Natural killer cell treated with Interleukin-12 subunit alpha and Interleukin-12 subunit beta and Interleukin-15 and Interleukin-18, amount 100 ng/mL, for 72 hours (primary cell): Measurements from ENCODE around the gene NOL12. TPM values are rescaled to one million over a fixed set of nuclear protein-coding genes. Genes with fewer than 3 reads are reported as not detected.
A peak's percentile ranks its signal among the peaks of the same experiment; 100 is the strongest.
"Not testable (repeated sequence)": the region's sequence is repeated elsewhere in the genome, so short reads cannot be mapped to it uniquely, and the experiment has no call there.

Source experiments
- ATAC-seq, 2 donors: fragments of 150-1000 bp; cut with Tn5 transposase in 1 of 2; sonication (Bioruptor Pico), chemical (Tn5 transposase) in 1 of 2; 2 replicates each; pipeline ENCODE4 v1.10.0; 2021
- DNase-seq: peaks from one replicate; pipeline ENCODE4 v3.0.0; 2022; ENCODE audit warnings: low spot score
- H3K27ac Mint-ChIP-seq, 2 donors: 1 replicate in 1 of 2; 2 replicates in 1 of 2; pipeline ENCODE4 v1.8.0; 2022; ENCODE audit warnings: mixed read lengths in 2 of 2, mild to moderate bottlenecking in 1 of 2, moderate library complexity in 1 of 2
- H3K27me3 Mint-ChIP-seq, 2 donors: 1 replicate in 1 of 2; 2 replicates in 1 of 2; pipeline ENCODE4 v1.8.0; 2022; ENCODE audit warnings: mixed read lengths in 2 of 2
- H3K36me3 Mint-ChIP-seq: one replicate; pipeline ENCODE4 v1.8.0; 2022; ENCODE audit warnings: mixed read lengths
- H3K4me1 Mint-ChIP-seq, 2 donors: 1 replicate in 1 of 2; 2 replicates in 1 of 2; pipeline ENCODE4 v1.8.0; 2022; ENCODE audit warnings: low read depth in 2 of 2, mixed read lengths in 2 of 2, mild to moderate bottlenecking in 1 of 2
- H3K4me3 Mint-ChIP-seq: one replicate; pipeline ENCODE4 v1.8.0; 2022; ENCODE audit warnings: mixed read lengths
- H3K9me3 Mint-ChIP-seq: 2 replicates; pipeline ENCODE4 v1.8.0; 2022; ENCODE audit warnings: mixed read lengths
- total RNA-seq, 2 donors: library from RNA; stranded (reverse); gene quantifications; one replicate each; pipeline ENCODE4 v1.2.3, GENCODE V29; 2022

NOL12 gene
- total RNA-seq, 2 donors from 2014 or later, result 37.4 to 48.3 TPM

DNA sequence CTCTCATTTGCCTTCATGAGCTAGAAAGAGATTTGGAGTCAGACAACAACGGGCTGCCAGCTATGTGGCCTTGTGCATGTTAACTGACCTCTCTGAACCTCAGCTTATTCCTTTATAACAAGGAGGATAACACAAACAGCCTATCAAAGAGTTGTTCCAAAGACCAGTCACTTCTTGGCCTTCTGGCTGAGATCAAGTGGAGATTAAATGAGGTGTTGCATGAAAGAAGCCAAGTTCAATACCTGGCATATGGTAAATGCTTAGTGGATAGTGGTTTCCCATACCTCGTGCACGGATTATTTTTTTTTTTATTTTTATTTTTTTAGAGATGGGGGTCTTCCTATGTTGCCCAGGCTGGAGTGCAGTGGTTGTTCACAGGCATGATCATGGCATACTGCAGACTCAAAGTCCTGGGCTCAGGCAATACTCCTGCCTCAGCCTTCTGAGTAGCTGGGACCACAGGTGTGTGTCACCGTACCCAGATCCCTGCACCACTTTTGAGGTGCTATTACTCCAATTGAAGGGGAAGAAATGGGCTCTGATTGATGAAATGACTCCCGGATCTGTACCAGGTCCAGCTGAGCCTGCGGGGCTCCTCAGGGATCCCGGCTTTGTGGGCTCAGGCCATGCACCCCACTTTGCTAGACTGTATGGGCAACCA, 5.8 kb upstream of the NOL12 start:
- H3K36me3 Mint-ChIP-seq, result no peaks in the 10 kb centered on the region
- ATAC-seq (no peak), DNase-seq (no peak)
- no peak overlapping the region for H3K4me3 Mint-ChIP-seq
- H3K9me3 Mint-ChIP-seq, result no peaks in the 10 kb centered on the region
- peaks cover 32% of the 10 kb centered on the region in 2 donors for H3K4me1 Mint-ChIP-seq
- peak overlapping the region; percentile 46 to 63 for H3K27ac Mint-ChIP-seq
- no peaks in the 10 kb centered on the region for H3K27me3 Mint-ChIP-seq

DNA sequence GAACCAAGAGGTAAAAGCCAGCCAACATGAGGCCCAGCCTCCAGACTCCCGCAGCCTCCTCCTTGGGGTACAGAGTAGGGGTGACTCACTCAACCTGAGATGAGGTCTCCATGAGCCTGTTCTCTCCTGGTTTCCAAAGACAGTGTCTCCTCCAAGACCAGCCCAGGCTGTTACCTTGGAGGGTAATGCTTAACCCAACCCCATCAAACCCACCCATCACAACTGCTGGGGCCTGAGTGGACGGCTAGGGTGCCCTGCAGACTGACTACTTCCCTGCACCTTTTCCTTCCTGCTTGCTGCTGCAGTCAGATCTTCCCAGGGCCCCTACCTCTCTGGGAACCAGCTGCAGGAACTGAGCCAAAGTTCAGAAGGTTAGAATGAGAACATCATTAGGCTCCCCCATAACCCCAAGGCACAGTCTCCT, 5.1 kb upstream of the NOL12 start:
- no peak for DNase-seq
- no peak for ATAC-seq
- H3K9me3 Mint-ChIP-seq, result no peaks in the 10 kb centered on the region
- no peak overlapping the region for H3K4me3 Mint-ChIP-seq
- H3K36me3 Mint-ChIP-seq, result no peaks in the 10 kb centered on the region
- peaks cover 28 to 32% of the 10 kb centered on the region in 2 donors for H3K4me1 Mint-ChIP-seq
- H3K27me3 Mint-ChIP-seq, result no peaks in the 10 kb centered on the region
- peak overlapping the region in 1 of 2 donors; percentile 66 for H3K27ac Mint-ChIP-seq

- Mint-ChIP-seq H3K36me3 (peaks cover 2% of the 10 kb centered on the region), H3K27ac (peak overlapping the region; percentile 66 to 67), H3K4me3 (no peak overlapping the region), H3K4me1 (peaks cover 28 to 34% of the 10 kb centered on the region in 2 donors), H3K9me3 (no peaks in the 10 kb centered on the region), H3K27me3 (no peaks in the 10 kb centered on the region)
- peak; percentile 76 for DNase-seq
- ATAC-seq, result peak in 1 of 2 donors; percentile 27
Measured at GRCh38 chr22:37681556-37682049, 4.5 kb upstream of the NOL12 start.

DNA sequence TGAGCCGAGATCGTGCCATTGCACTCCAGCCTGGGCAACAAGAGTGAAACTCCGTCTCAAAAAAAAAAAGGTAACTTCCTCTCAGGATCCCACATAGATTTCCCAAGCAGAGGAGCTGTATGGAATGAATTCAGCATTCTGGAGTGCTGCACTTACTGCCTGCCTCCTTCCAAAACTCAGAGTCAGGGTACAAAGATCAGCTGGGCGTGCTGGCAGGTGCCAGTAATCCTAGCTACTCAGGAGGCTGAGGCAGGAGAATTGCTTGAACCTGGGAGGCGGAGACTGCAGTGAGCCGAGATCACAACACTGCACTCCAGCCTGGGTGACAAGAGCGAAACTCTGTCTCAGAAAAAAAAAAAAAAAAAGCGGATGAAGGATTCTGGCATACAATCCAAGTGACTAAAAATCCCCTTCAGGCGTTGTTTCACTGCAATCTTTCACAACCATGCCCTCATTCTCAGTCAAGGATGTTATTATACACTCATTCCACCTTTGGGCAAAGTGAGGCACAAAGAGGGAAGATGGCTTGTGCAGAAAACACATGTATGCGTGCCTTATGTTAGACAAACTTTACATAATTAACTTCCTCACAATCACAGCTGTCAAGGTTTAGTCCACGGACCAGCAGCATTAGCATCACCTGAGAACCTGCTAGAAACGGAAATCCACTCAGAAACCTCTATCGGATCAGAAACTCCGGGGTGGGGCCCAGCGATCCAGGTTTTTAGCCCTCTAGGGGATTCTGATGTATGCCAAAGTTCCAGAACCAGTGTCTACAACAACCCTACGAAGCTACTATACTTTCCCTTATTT, 1.1 kb upstream of the NOL12 start:
- DNase-seq, result no peak
- H3K36me3 Mint-ChIP-seq, result peaks cover 6% of the 10 kb centered on the region
- H3K4me3 Mint-ChIP-seq, result no peak overlapping the region
- H3K27ac Mint-ChIP-seq, result peak overlapping the region; percentile 88 to 92
- no peak for ATAC-seq
- H3K27me3 Mint-ChIP-seq, result no peaks in the 10 kb centered on the region
- H3K4me1 Mint-ChIP-seq, result peaks cover 29 to 32% of the 10 kb centered on the region in 2 donors
- H3K9me3 Mint-ChIP-seq, result no peaks in the 10 kb centered on the region

DNA sequence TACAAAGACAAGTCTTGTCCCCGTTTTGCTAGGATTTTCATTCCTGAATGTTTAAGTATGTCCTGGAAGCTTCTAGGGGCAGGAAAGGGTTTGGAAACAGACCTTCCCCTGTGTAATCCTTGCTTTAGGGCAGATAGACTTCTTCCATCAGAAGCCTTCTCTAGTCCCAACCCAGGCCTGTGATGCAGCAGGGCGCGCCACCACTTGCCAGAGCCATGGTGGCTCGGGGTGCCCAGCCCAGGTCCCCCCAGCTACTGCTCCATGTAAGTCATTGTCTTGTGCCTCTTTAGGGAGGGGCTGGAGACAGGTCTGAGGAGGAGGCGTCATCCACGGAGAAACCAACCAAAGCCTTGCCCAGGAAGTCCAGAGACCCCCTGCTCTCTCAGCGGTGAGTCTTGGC, 4.3 kb downstream of the NOL12 start:
- no peak overlapping the region for H3K27ac Mint-ChIP-seq
- no peak overlapping the region for H3K4me3 Mint-ChIP-seq
- no peak for DNase-seq
- peaks cover 6% of the 10 kb centered on the region for H3K36me3 Mint-ChIP-seq
- H3K9me3 Mint-ChIP-seq, result no peaks in the 10 kb centered on the region
- ATAC-seq, result no peak
- peaks cover 22 to 23% of the 10 kb centered on the region in 2 donors for H3K4me1 Mint-ChIP-seq
- no peaks in the 10 kb centered on the region for H3K27me3 Mint-ChIP-seq

DNA sequence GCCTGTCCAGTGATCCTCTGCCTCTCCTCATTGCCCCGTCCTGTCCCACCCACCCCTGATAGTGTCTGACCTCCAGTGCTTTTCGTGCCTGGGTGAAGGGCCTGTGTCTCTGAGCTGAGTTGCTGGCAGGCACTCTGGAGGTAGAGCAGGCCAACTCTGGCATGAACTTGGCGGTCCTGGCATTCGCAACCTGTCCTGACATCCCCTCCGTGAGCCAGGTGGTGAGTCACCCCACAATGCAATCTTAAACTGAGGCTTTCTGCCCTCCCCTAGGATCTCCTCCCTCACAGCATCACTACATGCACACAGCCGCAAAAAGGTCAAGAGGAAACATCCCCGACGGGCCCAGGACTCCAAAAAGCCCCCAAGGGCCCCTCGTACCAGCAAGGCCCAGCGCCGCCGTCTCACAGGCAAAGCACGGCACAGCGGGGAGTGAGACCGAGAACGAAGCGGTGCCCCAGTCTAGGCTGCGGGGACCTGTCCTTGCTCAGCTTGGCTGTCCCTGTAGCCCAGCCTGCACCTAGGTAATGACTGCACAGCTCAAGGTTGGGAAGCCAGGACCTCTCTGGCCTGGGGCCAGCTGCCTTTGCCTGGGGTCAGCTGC, 4.9 kb downstream of the NOL12 start:
- Mint-ChIP-seq H3K9me3 (no peaks in the 10 kb centered on the region), H3K27ac (no peak overlapping the region), H3K27me3 (no peaks in the 10 kb centered on the region), H3K36me3 (peaks cover 6% of the 10 kb centered on the region), H3K4me1 (peaks cover 23 to 25% of the 10 kb centered on the region in 2 donors), H3K4me3 (no peak overlapping the region)
- no peak for DNase-seq
- no peak for ATAC-seq

GRCh38 chr22:37692627-37693285, 6.6 kb downstream of the NOL12 start:
- peaks cover 16 to 23% of the 10 kb centered on the region in 2 donors for H3K4me1 Mint-ChIP-seq
- H3K9me3 Mint-ChIP-seq, result no peaks in the 10 kb centered on the region
- H3K27me3 Mint-ChIP-seq, result no peaks in the 10 kb centered on the region
- ATAC-seq (no peak), DNase-seq (no peak)
- no peak overlapping the region for H3K4me3 Mint-ChIP-seq
- H3K27ac Mint-ChIP-seq, result no peak overlapping the region
- no peaks in the 10 kb centered on the region for H3K36me3 Mint-ChIP-seq

- H3K27me3 Mint-ChIP-seq, H3K27ac Mint-ChIP-seq, ATAC-seq, H3K4me3 Mint-ChIP-seq, H3K36me3 Mint-ChIP-seq, DNase-seq, H3K9me3 Mint-ChIP-seq: not testable (repeated sequence)
- H3K4me1 Mint-ChIP-seq, result peaks cover 11 to 15% of the 10 kb centered on the region in 2 donors
Measured at GRCh38 chr22:37694131-37694530, 8.0 kb downstream of the NOL12 start.

GRCh38 chr22:37696260-37696656, 10.1 kb downstream of the NOL12 start:
- Mint-ChIP-seq H3K4me3 (peak overlapping the region; percentile 50), H3K4me1 (peaks cover 17 to 21% of the 10 kb centered on the region in 2 donors), H3K27ac (peak overlapping the region in 1 of 2 donors; percentile 86)
- not testable (repeated sequence) for ATAC-seq, H3K9me3 Mint-ChIP-seq, H3K36me3 Mint-ChIP-seq, DNase-seq, H3K27me3 Mint-ChIP-seq

DNA sequence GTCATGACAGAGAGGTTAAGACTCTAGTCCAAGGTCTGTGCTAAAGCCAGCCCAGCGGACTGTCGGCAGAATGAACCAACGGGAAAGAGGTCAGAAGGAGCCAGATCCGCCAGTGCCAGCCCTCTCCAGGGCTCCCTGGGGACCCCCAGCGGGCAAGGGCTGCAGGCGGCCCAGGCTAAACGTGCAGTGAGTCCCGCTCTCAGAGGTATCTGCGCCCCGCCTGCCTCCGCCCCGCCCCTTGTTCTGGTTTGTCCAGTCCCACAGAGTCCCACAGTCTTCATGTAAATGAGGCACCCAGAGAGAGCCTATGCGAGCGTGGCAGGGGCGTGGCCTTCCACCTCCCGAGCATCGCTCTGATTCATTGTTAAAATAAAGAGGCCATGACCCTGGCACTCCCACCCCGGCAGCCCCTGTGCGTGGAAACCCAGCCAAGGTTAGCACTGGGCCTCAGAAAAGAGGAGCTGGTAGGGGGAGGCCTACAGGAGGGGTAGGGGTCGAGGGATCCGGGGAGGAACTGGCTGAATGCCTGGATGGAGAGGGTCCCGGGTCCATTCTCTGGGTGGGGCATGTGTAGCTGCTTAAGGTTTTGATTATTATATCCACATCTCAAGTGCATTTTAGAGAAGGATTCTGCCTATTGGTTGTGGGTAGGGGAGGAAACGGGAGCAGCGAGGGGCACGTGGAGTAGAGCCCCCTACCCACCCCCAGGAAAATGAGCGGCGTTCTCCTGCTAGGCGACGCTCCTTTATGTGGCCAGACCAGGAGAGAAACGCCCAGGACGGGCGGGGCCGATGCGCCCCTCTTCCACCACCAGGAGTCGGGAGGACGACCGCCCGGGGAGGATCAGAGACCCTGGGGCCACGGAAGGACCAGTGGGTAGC, 10.8 kb downstream of the NOL12 start, which contains the start of gene TRIOBP:
TRIOBP (plus strand) TSS at position 392 of the 881 bp plus-strand sequence. CDS start 4,318 bp downstream, outside the sequence.
- peaks cover 24 to 27% of the 10 kb centered on the region in 2 donors for H3K4me1 Mint-ChIP-seq
- peak within 1 kb of the TSS; percentile 50 for H3K4me3 Mint-ChIP-seq
- no peaks in the 10 kb centered on the region for H3K9me3 Mint-ChIP-seq
- H3K27me3 Mint-ChIP-seq, result no peaks in the 10 kb centered on the region
- H3K36me3 Mint-ChIP-seq, result no peaks in the 10 kb centered on the region
- peak within 1 kb of the TSS in 1 of 2 donors; percentile 86 for H3K27ac Mint-ChIP-seq
- ATAC-seq (peak; percentile 99), DNase-seq (peak; percentile 96)

DNA sequence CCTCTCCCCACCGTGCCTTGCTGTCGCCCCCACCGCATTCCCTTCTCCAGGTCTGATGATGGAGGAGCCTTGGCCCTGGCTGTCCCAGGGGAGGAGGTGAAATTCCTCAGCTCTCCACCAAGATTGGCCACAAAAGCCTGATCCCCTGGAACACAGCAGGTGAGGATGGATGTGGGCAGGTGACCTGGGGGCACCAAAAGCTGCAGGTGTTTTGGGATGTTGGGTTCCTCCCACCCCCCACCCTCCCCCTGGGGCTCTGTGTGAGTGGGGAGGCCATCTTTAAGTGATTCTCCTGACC, 11.3 kb downstream of the NOL12 start:
- Mint-ChIP-seq H3K36me3 (no peaks in the 10 kb centered on the region), H3K27ac (no peak overlapping the region), H3K4me3 (no peak overlapping the region), H3K4me1 (peaks cover 24 to 28% of the 10 kb centered on the region in 2 donors), H3K27me3 (no peaks in the 10 kb centered on the region), H3K9me3 (no peaks in the 10 kb centered on the region)
- ATAC-seq (no peak), DNase-seq (no peak)

DNA sequence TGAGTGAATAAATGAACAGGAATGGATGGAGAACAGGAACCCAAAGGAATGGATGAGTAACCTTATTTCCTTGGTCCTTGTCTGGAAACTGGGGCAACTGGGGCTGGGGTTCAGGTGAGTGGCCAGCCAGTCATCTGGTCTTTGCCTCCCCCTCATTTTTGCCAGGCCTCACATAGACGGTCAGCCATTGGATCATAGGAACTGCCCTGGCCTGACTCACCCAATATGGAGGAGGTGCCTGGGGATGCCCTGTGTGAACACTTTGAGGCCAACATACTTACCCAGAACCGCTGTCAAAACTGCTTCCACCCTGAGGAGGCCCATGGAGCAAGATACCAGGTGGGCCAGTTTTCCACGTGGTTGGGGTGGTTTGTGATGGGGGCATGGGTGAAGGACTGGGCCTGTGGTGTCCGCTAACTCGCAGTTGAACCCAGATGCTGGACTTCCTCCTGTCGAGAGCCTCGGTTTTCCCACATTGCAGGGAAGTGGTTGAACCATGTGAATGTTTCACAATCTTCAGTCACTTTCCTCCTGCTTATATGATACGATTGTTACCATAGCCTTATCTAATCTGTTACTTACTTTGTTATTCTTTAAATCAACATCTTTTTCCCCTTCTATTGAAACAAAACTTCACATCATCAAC, 15.1 kb downstream of the NOL12 start:
- no peaks in the 10 kb centered on the region for H3K27me3 Mint-ChIP-seq
- peaks cover 18 to 30% of the 10 kb centered on the region in 2 donors for H3K4me1 Mint-ChIP-seq
- H3K9me3 Mint-ChIP-seq, result no peaks in the 10 kb centered on the region
- H3K27ac Mint-ChIP-seq, result peak overlapping the region; percentile 60 to 67
- H3K36me3 Mint-ChIP-seq, result no peaks in the 10 kb centered on the region
- DNase-seq (peak; percentile 81), ATAC-seq (peak; percentile 41 to 46)
- peak overlapping the region; percentile 65 for H3K4me3 Mint-ChIP-seq
